HepG2 (cell line): ENCODE measurements around the gene NELFB. TPM values are rescaled to one million over a fixed set of nuclear protein-coding genes. Genes with fewer than 3 reads are reported as not detected.

ENCODE experiments used
- ATAC-seq: fragments of 200-7000 bp; cut with Tn5 transposase; 3 replicates; pipeline ENCODE4 v1.9.1; 2020; ENCODE audit warnings: mild to moderate bottlenecking, moderate library complexity
- BruUV-seq: library from RNA; stranded (reverse); fragments of 400-500 nt; replicated peaks from 2 replicates; lab custom pipeline; 2021; lab: Mats Ljungman, UMichigan
- CTCF ChIA-PET: fragments of 300-600 bp; formaldehyde crosslinking; extraction: SDS; loops from one replicate; lab custom pipeline; 2021; ENCODE audit warnings: low total read pairs, inconsistent platforms, low intra/inter-chr PET ratio; lab: Yijun Ruan, JAX
- POLR2A ChIA-PET: fragments of 350-600 bp; sonication (Branson Sonifier 250); formaldehyde crosslinking; loops from one replicate; lab custom pipeline; 2020; ENCODE audit warnings: antibody characterized with exemption, inconsistent platforms; lab: Yijun Ruan, JAX
- DNase-seq: peaks from one replicate; pipeline ENCODE4 v3.0.0-alpha.2; 2015; ENCODE audit warnings: low spot score
- FAIRE-seq: peaks from 3 replicates; lab custom pipeline; 2011; peaks lifted over from hg19 to GRCh38; lab: Jason Lieb, UNC
- H2AFZ ChIP-seq: one replicate; pipeline ENCODE4 v1.6.1; 2011; ENCODE audit warnings: low read length, inconsistent platforms
- H3K27ac ChIP-seq: fragments of 300-600 bp; 3 replicates; pipeline ENCODE4 v1.8.0; 2011; ENCODE audit warnings: mixed run types, mild to moderate bottlenecking, mixed read lengths, low read length, inconsistent platforms; ENCODE audit not compliant: insufficient read depth; ENCODE audit errors: extremely low read length
- H3K27me3 ChIP-seq, 2 experiments: fragments of 200-600 bp in 1 of 2; 2 replicates in 1 of 2; 3 replicates in 1 of 2; pipeline versions ENCODE4 v1.6.0 to v1.8.0; 2011; ENCODE audit warnings: low read length in 2 of 2, mild to moderate bottlenecking in 2 of 2, moderate library complexity in 2 of 2, inconsistent platforms in 1 of 2; ENCODE audit not compliant: insufficient read depth in 2 of 2, control insufficient read depth in 1 of 2
- H3K36me3 ChIP-seq, 2 experiments: fragments of 200-600 bp in 1 of 2; replicated peaks in 1 of 2; 2 replicates in 1 of 2; 3 replicates in 1 of 2; pipeline versions ENCODE4 v1.5.1 to v1.8.0; 2011; ENCODE audit warnings: low read length in 2 of 2, inconsistent platforms in 1 of 2; ENCODE audit not compliant: insufficient read depth in 2 of 2, control insufficient read depth in 1 of 2
- H3K4me1 ChIP-seq: 2 replicates; pipeline ENCODE4 v1.5.1; 2012; ENCODE audit warnings: low read length, inconsistent platforms; ENCODE audit not compliant: insufficient read depth
- H3K4me2 ChIP-seq: 2 replicates; pipeline ENCODE4 v1.6.0; 2011; ENCODE audit warnings: low read depth, low read length, inconsistent platforms
- H3K4me3 ChIP-seq, 3 experiments: fragments of 200-600 bp in 1 of 3; sonication (generic), shearing (Covaris generic) in 1 of 3; replicated peaks in 1 of 3; 2 replicates each; pipeline ENCODE4 v1.5.1; 2011 to 2016; ENCODE audit warnings: low read length in 3 of 3, inconsistent platforms in 2 of 3, low read depth in 2 of 3, mild to moderate bottlenecking in 2 of 3, control low read depth in 1 of 3, mixed read lengths in 1 of 3; ENCODE audit not compliant: insufficient read depth in 1 of 3
- H3K79me2 ChIP-seq: one replicate; pipeline ENCODE4 v1.6.1; 2011; ENCODE audit warnings: low read length, inconsistent platforms; ENCODE audit not compliant: insufficient read depth
- H3K9ac ChIP-seq: 2 replicates; pipeline ENCODE4 v1.6.0; 2011; ENCODE audit warnings: mild to moderate bottlenecking, low read depth, low read length, inconsistent platforms; ENCODE audit not compliant: insufficient read depth
- H3K9me3 ChIP-seq: 2 replicates; pipeline ENCODE4 v1.5.1; 2012; ENCODE audit warnings: mild to moderate bottlenecking, low read length
- H4K20me1 ChIP-seq: 2 replicates; pipeline ENCODE4 v1.6.0; 2011; ENCODE audit warnings: inconsistent platforms, mild to moderate bottlenecking, low read length, moderate library complexity; ENCODE audit not compliant: insufficient read depth
- CHD2 ChIP-seq: IDR thresholded peaks from 2 replicates; pipeline ENCODE4 v1.6.1; 2011; ENCODE audit warnings: low read depth, low read length, improper control_type of control experiment
- HDAC2 ChIP-seq: sonication (generic); formaldehyde crosslinking; IDR thresholded peaks from 2 replicates; pipeline ENCODE4 v1.4.0; 2020; ENCODE audit warnings: missing genetic modification reagents
- MTF2 ChIP-seq: sonication (generic); formaldehyde crosslinking; IDR thresholded peaks from 2 replicates; pipeline ENCODE4 v1.5.0; 2020; ENCODE audit warnings: missing genetic modification reagents, borderline replicate concordance
- NCOR1 ChIP-seq: fragments of 200-600 bp; sonication (generic); IDR thresholded peaks from 2 replicates; pipeline ENCODE4 v1.7.0; 2017; ENCODE audit warnings: antibody characterized with exemption, low read length, borderline replicate concordance
- RXRA ChIP-seq: sonication (generic); formaldehyde crosslinking; IDR thresholded peaks from 2 replicates; pipeline ENCODE4 v1.5.1; 2020; ENCODE audit warnings: missing genetic modification reagents
- SRSF1 ChIP-seq: fragments of 200-400 bp; formaldehyde crosslinking; optimal IDR thresholded peaks from 2 replicates; pipeline ENCODE3; 2017; ENCODE audit warnings: mild to moderate bottlenecking, low read depth, low read length, moderate library complexity
- ZBTB33 ChIP-seq: sonication (generic); formaldehyde crosslinking; IDR thresholded peaks from 2 replicates; pipeline ENCODE4 v1.4.0; 2020; ENCODE audit warnings: missing genetic modification reagents
- ZFX ChIP-seq: sonication (generic); formaldehyde crosslinking; IDR thresholded peaks from 2 replicates; pipeline ENCODE4 v1.4.0; 2020; ENCODE audit warnings: mild to moderate bottlenecking, low read depth, missing genetic modification reagents, moderate library complexity
- ZSCAN25 ChIP-seq: sonication (generic); formaldehyde crosslinking; IDR thresholded peaks from 2 replicates; pipeline ENCODE4 v1.8.0; 2022; ENCODE audit warnings: mild to moderate bottlenecking, missing genetic modification reagents
- WGBS: methylation state at CpG from one replicate; pipeline ENCODE4 v1.1.6; 2017; ENCODE audit warnings: low lambda C conversion rate; 5-methylcytosine and 5-hydroxymethylcytosine counted together
- in situ Hi-C: cut with HindIII; loops from 2 replicates; pipeline ENCODE4 v1.10.0; 2017; ENCODE audit warnings: low pct_unique_long_range_greater_than_20kb; ENCODE audit not compliant: extremely low pct_ligation_motif_present
- intact Hi-C: fragments of 100-400 bp; cut with micrococcal nuclease; formaldehyde crosslinking; loops from one replicate; pipeline ENCODE4 v1.10.0; 2022; ENCODE audit not compliant: unreplicated experiment
- polyA plus RNA-seq, 8 experiments: library from polyadenylated mRNA; depleted of rRNA in 3 of 8; stranded (reverse) in 7 of 8; unstranded in 1 of 8; fragments of >200 nt; fragmentation: Illumina TruSeq in 4 of 8; extraction: Trizol in 4 of 8; gene quantifications; 2 replicates each; pipeline versions ENCODE4 v1.2.1 to v1.2.3, GENCODE V29; 2011 to 2016; ENCODE audit warnings: low read depth in 4 of 8, missing spikeins in 1 of 8, mixed read lengths in 1 of 8; ENCODE audit not compliant: insufficient read depth in 1 of 8
- total RNA-seq, 5 experiments: library from RNA; depleted of rRNA; stranded (reverse); fragments of >200 nt; fragmentation: Illumina TruSeq; extraction: Trizol; gene quantifications; 2 replicates each; pipeline ENCODE4 v1.2.3, GENCODE V29; 2016; ENCODE audit warnings: low read depth in 1 of 5
- TF ChIP-seq, protein P1 (sequence below): sonication (generic); formaldehyde crosslinking; IDR thresholded peaks from 2 replicates; pipeline ENCODE4 v1.9.0; 2022; ENCODE audit warnings: missing genetic modification reagents, mild to moderate bottlenecking, borderline replicate concordance
- TF ChIP-seq, protein P2 (sequence below): sonication (generic); formaldehyde crosslinking; IDR thresholded peaks from 2 replicates; pipeline ENCODE4 v1.4.0; 2020; ENCODE audit warnings: mild to moderate bottlenecking, missing genetic modification reagents, borderline replicate concordance
- TF ChIP-seq, protein P3 (sequence below): sonication (generic); formaldehyde crosslinking; IDR thresholded peaks from 2 replicates; pipeline ENCODE4 v1.5.1; 2020; ENCODE audit warnings: missing genetic modification reagents, mild to moderate bottlenecking, borderline replicate concordance
- TF ChIP-seq, protein P4 (sequence below): sonication (generic); formaldehyde crosslinking; IDR thresholded peaks from 2 replicates; pipeline ENCODE4 v1.5.0; 2020; ENCODE audit warnings: mild to moderate bottlenecking, missing genetic modification reagents

The NELFB gene
- total and polyA plus RNA-seq, 2 of the 13 experiments (the other 11 are each of a cell fraction or from before 2014, with no cell fraction given): 26.5 to 45.8 TPM

GRCh38 chr9:137305060-137305797, 50.1 kb downstream of the NELFB start:
- FAIRE-seq (no peak), ATAC-seq (peak; percentile 55), DNase-seq (no peak)
- H3K4me3 ChIP-seq: peak overlapping the region in 1 of 3 experiments; percentile 28; a peak in 1 of 6 replicates
- intact Hi-C loops: loop anchor here (10.0 kb wide), 1 partner anchor 100 kb away; no protein-coding TSS in a partner anchor
- no peak overlapping the region for H3K9ac ChIP-seq
- 65% methylated on average over 11 of the region's 36 CpGs for WGBS
- H3K4me1 ChIP-seq: peaks cover 55% of the 10 kb centered on the region
- no peaks in the 10 kb centered on the region for H3K9me3 ChIP-seq
- H3K27ac ChIP-seq: no peak overlapping the region
- ChIA-PET CTCF (no interaction called here), POLR2A (no interaction called here)
- H3K36me3 ChIP-seq: no peaks in the 10 kb centered on the region
- H3K4me2 ChIP-seq: peak overlapping the region; percentile 49
- BruUV-seq: no TSS peak
- peaks cover 17 to 71% of the 10 kb centered on the region in 2 experiments for H3K27me3 ChIP-seq
- H3K79me2 ChIP-seq: no peaks in the 10 kb centered on the region
- H4K20me1 ChIP-seq: no peaks in the 10 kb centered on the region
- in situ Hi-C loops: no loop called here
- H2AFZ ChIP-seq: no peak overlapping the region
- TF ChIP-seq MTF2 (CRISPR knock-in tag): 0 out of 2 replicates have a peak, but pooled peaks have one; percentile 57
- TF ChIP-seq RXRA: peak; percentile 47; the same call in 1 of the 2 replicates
- TF ChIP-seq HDAC2 (CRISPR knock-in tag): no peak
- TF ChIP-seq NCOR1: no peak
- TF ChIP-seq, protein P1, sequence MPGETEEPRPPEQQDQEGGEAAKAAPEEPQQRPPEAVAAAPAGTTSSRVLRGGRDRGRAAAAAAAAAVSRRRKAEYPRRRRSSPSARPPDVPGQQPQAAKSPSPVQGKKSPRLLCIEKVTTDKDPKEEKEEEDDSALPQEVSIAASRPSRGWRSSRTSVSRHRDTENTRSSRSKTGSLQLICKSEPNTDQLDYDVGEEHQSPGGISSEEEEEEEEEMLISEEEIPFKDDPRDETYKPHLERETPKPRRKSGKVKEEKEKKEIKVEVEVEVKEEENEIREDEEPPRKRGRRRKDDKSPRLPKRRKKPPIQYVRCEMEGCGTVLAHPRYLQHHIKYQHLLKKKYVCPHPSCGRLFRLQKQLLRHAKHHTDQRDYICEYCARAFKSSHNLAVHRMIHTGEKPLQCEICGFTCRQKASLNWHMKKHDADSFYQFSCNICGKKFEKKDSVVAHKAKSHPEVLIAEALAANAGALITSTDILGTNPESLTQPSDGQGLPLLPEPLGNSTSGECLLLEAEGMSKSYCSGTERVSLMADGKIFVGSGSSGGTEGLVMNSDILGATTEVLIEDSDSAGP (CRISPR knock-in tag): peak; percentile 37; the same call in 1 of the 2 replicates
- TF ChIP-seq ZSCAN25 (CRISPR knock-in tag): no peak
- TF ChIP-seq, protein P2, sequence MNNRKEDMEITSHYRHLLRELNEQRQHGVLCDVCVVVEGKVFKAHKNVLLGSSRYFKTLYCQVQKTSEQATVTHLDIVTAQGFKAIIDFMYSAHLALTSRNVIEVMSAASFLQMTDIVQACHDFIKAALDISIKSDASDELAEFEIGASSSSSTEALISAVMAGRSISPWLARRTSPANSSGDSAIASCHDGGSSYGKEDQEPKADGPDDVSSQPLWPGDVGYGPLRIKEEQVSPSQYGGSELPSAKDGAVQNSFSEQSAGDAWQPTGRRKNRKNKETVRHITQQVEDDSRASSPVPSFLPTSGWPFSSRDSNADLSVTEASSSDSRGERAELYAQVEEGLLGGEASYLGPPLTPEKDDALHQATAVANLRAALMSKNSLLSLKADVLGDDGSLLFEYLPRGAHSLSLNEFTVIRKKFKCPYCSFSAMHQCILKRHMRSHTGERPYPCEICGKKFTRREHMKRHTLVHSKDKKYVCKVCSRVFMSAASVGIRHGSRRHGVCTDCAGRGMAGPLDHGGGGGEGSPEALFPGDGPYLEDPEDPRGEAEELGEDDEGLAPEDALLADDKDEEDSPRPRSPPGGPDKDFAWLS (CRISPR knock-in tag): no peak
- TF ChIP-seq, protein P3, sequence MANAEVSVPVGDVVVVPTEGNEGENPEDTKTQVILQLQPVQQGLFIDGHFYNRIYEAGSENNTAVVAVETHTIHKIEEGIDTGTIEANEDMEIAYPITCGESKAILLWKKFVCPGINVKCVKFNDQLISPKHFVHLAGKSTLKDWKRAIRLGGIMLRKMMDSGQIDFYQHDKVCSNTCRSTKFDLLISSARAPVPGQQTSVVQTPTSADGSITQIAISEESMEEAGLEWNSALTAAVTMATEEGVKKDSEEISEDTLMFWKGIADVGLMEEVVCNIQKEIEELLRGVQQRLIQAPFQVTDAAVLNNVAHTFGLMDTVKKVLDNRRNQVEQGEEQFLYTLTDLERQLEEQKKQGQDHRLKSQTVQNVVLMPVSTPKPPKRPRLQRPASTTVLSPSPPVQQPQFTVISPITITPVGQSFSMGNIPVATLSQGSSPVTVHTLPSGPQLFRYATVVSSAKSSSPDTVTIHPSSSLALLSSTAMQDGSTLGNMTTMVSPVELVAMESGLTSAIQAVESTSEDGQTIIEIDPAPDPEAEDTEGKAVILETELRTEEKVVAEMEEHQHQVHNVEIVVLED (CRISPR knock-in tag): no peak
- peak; percentile 49; the same call in 1 of the 2 replicates for TF ChIP-seq ZFX (CRISPR knock-in tag)
- peak; percentile 88 for TF ChIP-seq ZBTB33 (CRISPR knock-in tag)
- TF ChIP-seq, protein P4, sequence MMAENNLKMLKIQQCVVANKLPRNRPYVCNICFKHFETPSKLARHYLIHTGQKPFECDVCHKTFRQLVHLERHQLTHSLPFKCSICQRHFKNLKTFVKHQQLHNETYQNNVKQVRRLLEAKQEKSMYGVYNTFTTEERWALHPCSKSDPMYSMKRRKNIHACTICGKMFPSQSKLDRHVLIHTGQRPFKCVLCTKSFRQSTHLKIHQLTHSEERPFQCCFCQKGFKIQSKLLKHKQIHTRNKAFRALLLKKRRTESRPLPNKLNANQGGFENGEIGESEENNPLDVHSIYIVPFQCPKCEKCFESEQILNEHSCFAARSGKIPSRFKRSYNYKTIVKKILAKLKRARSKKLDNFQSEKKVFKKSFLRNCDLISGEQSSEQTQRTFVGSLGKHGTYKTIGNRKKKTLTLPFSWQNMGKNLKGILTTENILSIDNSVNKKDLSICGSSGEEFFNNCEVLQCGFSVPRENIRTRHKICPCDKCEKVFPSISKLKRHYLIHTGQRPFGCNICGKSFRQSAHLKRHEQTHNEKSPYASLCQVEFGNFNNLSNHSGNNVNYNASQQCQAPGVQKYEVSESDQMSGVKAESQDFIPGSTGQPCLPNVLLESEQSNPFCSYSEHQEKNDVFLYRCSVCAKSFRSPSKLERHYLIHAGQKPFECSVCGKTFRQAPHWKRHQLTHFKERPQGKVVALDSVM (CRISPR knock-in tag): peak; percentile 91
- peak; percentile 34 for TF ChIP-seq SRSF1
- no peak for TF ChIP-seq CHD2
